Testis (tissue), 2 donors: ENCODE measurements around the gene TBCCD1.

ENCODE experiments used
- CTCF ChIP-seq, 3 experiments: fragments of 450-650 bp in 2 of 3; fragments of 200-600 bp in 1 of 3; sonication (generic) in 1 of 3; IDR thresholded peaks; one replicate each; pipeline ENCODE4 v1.5.1; 2016 to 2019; ENCODE audit warnings: antibody characterized with exemption in 3 of 3, mild to moderate bottlenecking in 2 of 3, moderate library complexity in 1 of 3
- POLR2A ChIP-seq: fragments of 450-650 bp; IDR thresholded peaks from one replicate; pipeline ENCODE4 v1.6.1; 2017; ENCODE audit warnings: antibody characterized with exemption, mild to moderate bottlenecking, moderate library complexity

DNA sequence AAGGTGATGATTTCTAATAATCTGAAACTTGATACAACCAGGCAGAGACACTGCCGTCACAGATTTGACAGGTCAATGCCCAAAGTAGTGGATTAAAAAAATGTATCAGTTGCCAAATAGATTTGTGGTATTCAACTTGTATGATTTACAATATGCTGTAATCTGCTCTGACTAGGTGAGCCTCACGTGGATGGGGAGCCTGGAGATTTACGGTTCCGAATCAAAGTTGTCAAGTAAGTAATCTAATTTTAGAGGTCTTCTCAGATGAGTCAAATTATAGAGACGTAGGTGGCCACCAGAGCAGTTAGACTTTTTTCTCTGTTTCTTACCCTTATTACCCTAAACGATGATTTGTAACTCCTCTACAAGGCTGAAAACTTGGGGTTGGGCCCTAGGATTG lies 15.4 kb upstream of the TBCCD1 start:
- no peak for TF ChIP-seq CTCF (IDR thresholded peaks at IDR 0.05)
- TF ChIP-seq POLR2A: no peak
